ENCODE results near the gene KRTAP2-4.
"Not testable (repeated sequence)": the region's sequence is repeated elsewhere in the genome, so short reads cannot be mapped to it uniquely, and the experiment has no call there.

The KRTAP2-4 gene

DNA sequence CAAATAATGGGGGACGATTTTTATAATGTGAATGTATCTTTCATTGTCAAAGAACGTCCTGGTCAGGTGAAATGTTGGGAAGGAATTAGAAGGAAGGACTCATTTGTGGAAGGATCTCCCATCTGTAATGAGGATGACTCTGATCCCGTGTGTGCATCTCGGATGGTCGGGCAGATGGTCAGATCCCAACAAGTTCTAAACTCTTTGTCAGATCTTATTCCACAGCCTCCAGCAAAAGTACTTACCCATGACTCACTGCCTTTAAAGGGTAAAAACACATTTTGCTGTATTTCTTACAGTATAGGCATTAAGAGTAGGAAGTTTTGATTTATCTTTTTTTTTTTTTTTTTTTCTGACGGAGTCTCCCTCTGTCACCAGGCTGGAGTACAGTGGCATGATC, 32.8 kb upstream of the KRTAP2-4 start:
- Histone ChIP-seq H3K9ac (ENCODE audit: low read length) (no peak overlapping the region), H3K4me3 (ENCODE audit: low read depth, low read length) (no peak overlapping the region), H3K9me3 (ENCODE audit: control insufficient read depth, insufficient read depth, low read depth, low read length) (peaks cover 6% of the 10 kb centered on the region), H3K36me3 (ENCODE audit: control insufficient read depth, insufficient read depth, low read length) (no peaks in the 10 kb centered on the region), H3K4me1 (ENCODE audit: control insufficient read depth, insufficient read depth, low read length) (no peaks in the 10 kb centered on the region), H3K27me3 (ENCODE audit: control insufficient read depth, insufficient read depth, low read length) (no peaks in the 10 kb centered on the region), H3K27ac (ENCODE audit: low read depth, low read length) (no peak overlapping the region)

DNA sequence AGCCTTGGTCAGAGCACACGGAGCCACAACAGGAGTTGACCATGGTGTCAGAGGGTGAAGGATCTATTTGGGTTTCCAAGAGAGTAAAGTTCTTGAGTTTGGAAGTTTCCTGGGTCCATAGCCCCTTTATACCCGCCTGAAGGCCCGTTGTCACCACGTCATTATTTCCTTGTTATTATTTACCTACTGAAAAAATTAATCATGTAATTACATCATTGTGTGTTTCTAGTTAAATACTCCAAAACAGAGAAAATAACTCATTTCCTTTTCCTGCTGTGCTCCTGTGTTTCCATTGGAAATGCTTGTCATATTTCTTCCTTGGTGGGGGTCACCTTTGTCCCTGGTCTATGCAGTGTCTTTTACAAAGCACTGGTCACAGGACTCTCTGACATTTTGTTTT, 32.4 kb upstream of the KRTAP2-4 start, which contains the start of gene KRTAP4-8:
TSS of gene KRTAP4-8 (minus strand) at position 101 of the 400 bp plus-strand sequence. CDS start at position 43, 58 bp downstream.
- H3K4me1 ChIP-seq (ENCODE audit: control insufficient read depth, insufficient read depth, low read length), result no peaks in the 10 kb centered on the region
- no peak within 1 kb of the TSS for H3K4me3 ChIP-seq (ENCODE audit: low read depth, low read length)
- H3K27me3 ChIP-seq (ENCODE audit: control insufficient read depth, insufficient read depth, low read length), result no peaks in the 10 kb centered on the region
- H3K36me3 ChIP-seq (ENCODE audit: control insufficient read depth, insufficient read depth, low read length), result no peaks in the 10 kb centered on the region
- no peak within 1 kb of the TSS for H3K27ac ChIP-seq (ENCODE audit: low read depth, low read length)
- peaks cover 6% of the 10 kb centered on the region for H3K9me3 ChIP-seq (ENCODE audit: control insufficient read depth, insufficient read depth, low read depth, low read length)
- H3K9ac ChIP-seq (ENCODE audit: low read length), result no peak within 1 kb of the TSS

DNA sequence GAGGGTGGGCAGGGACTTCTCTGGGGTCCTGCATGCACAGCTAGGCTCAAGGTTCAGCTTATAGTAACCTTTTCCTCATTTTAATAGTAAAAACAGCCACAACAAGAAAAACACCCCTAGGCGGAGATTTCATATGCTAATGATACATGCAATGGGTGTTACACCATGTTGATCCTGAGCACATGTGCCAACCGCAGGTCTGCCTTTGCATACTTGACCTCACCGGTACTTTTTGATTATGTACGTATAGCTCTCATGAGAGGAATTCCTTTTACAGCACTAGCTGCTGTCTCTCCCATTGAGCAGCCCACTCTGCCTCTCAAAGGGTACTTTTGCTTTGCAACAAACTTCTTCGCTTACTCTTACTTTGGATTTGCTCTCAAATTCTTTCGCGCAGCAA, 30.4 kb upstream of the KRTAP2-4 start:
- Histone ChIP-seq H3K27me3 (ENCODE audit: control insufficient read depth, insufficient read depth, low read length) (no peaks in the 10 kb centered on the region), H3K9ac (ENCODE audit: low read length) (no peak overlapping the region), H3K4me3 (ENCODE audit: low read depth, low read length) (no peak overlapping the region), H3K4me1 (ENCODE audit: control insufficient read depth, insufficient read depth, low read length) (no peaks in the 10 kb centered on the region), H3K27ac (ENCODE audit: low read depth, low read length) (no peak overlapping the region), H3K36me3 (ENCODE audit: control insufficient read depth, insufficient read depth, low read length) (no peaks in the 10 kb centered on the region), H3K9me3 (ENCODE audit: control insufficient read depth, insufficient read depth, low read depth, low read length) (peaks cover 11% of the 10 kb centered on the region)

DNA sequence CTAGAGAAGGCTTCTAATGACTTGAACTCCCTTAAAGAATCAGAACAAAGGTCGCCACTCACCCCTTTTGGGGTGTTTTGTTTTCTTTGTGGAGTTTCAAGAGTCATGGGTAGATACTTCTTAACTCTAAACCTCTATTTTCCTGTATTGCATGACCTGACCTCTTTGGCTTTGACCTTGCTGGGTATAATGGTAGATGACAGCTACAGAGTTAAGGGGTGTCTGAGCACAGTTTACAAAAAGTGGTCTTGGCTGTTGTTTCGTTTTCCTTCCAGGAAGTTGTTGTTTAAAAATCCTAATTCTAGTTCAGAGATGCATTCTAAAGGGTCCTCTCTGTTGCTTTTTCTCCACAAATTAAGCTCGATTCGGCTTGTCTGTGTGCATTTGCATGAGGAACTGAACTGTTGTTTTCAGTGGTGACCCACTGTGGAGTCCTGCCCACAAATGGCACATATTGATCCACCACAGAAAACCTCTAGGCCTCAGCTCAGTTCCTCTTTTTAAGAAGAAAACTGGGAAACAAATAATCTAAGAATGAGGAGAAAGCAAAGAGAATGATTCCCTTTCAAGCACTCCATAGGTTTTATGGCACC, 23.2 kb upstream of the KRTAP2-4 start:
- not testable (repeated sequence) for H3K4me3 ChIP-seq (ENCODE audit: low read depth, low read length); H3K27me3 ChIP-seq (ENCODE audit: control insufficient read depth, insufficient read depth, low read length); H3K4me1 ChIP-seq (ENCODE audit: control insufficient read depth, insufficient read depth, low read length); H3K9ac ChIP-seq (ENCODE audit: low read length); H3K9me3 ChIP-seq (ENCODE audit: control insufficient read depth, insufficient read depth, low read depth, low read length); H3K27ac ChIP-seq (ENCODE audit: low read depth, low read length); H3K36me3 ChIP-seq (ENCODE audit: control insufficient read depth, insufficient read depth, low read length)

DNA sequence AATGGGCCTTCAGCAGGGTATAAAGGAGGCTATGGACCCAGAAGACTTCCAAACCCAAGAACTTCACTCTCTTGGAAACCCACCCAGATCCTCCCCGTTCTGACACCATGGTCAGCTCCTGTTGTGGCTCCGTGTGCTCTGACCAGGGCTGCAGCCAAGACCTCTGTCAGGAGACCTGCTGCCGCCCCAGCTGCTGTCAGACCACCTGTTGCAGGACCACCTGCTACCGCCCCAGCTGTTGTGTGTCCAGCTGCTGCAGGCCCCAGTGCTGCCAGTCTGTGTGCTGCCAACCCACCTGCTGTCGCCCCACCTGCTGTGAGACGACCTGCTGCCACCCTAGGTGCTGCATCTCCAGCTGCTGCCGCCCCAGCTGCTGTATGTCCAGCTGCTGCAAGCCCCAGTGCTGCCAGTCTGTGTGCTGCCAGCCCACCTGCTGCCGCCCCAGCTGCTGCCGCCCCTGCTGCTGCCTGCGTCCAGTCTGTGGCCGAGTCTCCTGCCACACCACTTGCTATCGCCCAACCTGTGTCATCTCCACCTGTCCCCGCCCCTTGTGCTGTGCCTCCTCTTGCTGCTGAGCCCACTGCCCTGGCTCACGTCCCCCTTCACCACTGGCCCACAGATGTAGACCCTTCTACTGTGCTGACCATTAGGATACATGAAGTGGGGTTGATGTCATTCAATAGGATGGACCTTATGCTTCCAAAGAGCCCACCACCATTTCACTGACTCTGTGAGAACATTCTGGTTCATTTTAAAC, 18.6 kb upstream of the KRTAP2-4 start, which contains the start of gene KRTAP4-7:
TSS of gene KRTAP4-7 (plus strand) at position 51 of the 757 bp plus-strand sequence. CDS start at position 108, 57 bp downstream.
- H3K36me3 ChIP-seq (ENCODE audit: control insufficient read depth, insufficient read depth, low read length); H3K9ac ChIP-seq (ENCODE audit: low read length); H3K4me1 ChIP-seq (ENCODE audit: control insufficient read depth, insufficient read depth, low read length); H3K27me3 ChIP-seq (ENCODE audit: control insufficient read depth, insufficient read depth, low read length); H3K9me3 ChIP-seq (ENCODE audit: control insufficient read depth, insufficient read depth, low read depth, low read length); H3K27ac ChIP-seq (ENCODE audit: low read depth, low read length); H3K4me3 ChIP-seq (ENCODE audit: low read depth, low read length): not testable (repeated sequence)

DNA sequence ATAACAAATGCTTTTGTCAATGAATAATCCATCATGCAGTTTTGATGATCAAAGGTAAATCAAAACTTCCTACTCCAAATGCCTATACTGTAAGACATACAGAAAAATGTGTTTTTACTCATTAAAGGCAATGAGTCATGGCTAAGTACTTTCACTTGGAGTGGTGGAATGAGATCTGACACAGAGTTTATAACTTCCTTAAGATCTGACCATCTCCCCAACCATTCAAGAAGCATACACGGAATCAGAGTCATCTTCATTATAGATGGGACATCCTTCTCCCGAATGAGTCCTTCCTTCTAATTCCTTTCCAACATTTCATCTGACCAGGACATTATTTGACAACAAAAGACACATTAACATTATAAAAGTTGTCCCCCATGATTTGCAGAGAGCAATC, 17.7 kb upstream of the KRTAP2-4 start:
- H3K27ac ChIP-seq (ENCODE audit: low read depth, low read length); H3K27me3 ChIP-seq (ENCODE audit: control insufficient read depth, insufficient read depth, low read length); H3K36me3 ChIP-seq (ENCODE audit: control insufficient read depth, insufficient read depth, low read length); H3K9ac ChIP-seq (ENCODE audit: low read length); H3K9me3 ChIP-seq (ENCODE audit: control insufficient read depth, insufficient read depth, low read depth, low read length); H3K4me1 ChIP-seq (ENCODE audit: control insufficient read depth, insufficient read depth, low read length); H3K4me3 ChIP-seq (ENCODE audit: low read depth, low read length): not testable (repeated sequence)

DNA sequence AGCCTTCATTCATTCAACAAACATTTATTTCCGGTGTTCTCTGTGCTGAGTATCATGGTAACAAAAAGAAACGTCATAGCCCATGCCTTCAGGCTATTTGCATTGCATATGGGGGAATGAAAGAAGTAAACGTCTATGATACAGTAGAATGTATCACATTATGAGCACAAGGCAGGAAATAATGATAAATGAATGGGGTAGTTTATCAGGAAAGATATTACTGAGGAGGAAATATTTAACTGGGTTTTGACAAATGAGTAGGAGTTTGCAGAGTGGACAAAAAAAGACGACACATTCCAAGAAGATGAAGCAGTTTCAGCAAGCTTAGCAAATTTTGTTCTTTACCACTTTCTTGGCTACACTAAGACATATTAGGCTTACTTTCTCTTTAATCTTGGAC, 16.9 kb upstream of the KRTAP2-4 start:
- Histone ChIP-seq H3K27ac (ENCODE audit: low read depth, low read length) (no peak overlapping the region), H3K36me3 (ENCODE audit: control insufficient read depth, insufficient read depth, low read length) (no peaks in the 10 kb centered on the region)

DNA sequence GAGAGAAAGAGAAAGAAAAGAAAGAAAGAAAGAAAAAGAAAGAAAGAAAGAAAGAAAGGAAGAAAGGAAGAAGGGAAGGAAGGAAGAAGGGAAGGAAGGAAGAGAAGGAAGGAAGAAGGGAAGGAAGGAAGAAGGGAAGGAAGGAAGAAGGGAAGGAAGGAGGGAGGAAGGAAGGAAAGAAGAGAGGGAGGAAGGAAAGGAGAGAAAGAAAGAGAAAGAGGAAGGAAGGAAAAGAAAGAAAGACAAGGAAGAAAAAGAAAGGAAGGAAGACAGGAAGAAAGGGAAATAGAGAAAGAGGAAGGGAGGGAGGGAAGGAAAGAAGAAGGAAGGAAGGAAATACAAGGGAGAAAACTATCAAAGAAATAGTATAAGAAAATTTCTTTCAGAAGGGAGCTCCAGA, 11.1 kb upstream of the KRTAP2-4 start:
- Histone ChIP-seq H3K9ac (ENCODE audit: low read length) (no peak overlapping the region), H3K9me3 (ENCODE audit: control insufficient read depth, insufficient read depth, low read depth, low read length) (no peaks in the 10 kb centered on the region), H3K27ac (ENCODE audit: low read depth, low read length) (no peak overlapping the region), H3K4me3 (ENCODE audit: low read depth, low read length) (no peak overlapping the region), H3K36me3 (ENCODE audit: control insufficient read depth, insufficient read depth, low read length) (no peaks in the 10 kb centered on the region), H3K4me1 (ENCODE audit: control insufficient read depth, insufficient read depth, low read length) (no peaks in the 10 kb centered on the region), H3K27me3 (ENCODE audit: control insufficient read depth, insufficient read depth, low read length) (no peaks in the 10 kb centered on the region)

More for the DNA sequence above, 16.9 kb upstream of the KRTAP2-4 start:
- Histone ChIP-seq H3K4me3 (ENCODE audit: low read depth, low read length) (no peak overlapping the region), H3K4me1 (ENCODE audit: control insufficient read depth, insufficient read depth, low read length) (no peaks in the 10 kb centered on the region), H3K27me3 (ENCODE audit: control insufficient read depth, insufficient read depth, low read length) (no peaks in the 10 kb centered on the region), H3K9me3 (ENCODE audit: control insufficient read depth, insufficient read depth, low read depth, low read length) (no peaks in the 10 kb centered on the region), H3K9ac (ENCODE audit: low read length) (no peak overlapping the region)

DNA sequence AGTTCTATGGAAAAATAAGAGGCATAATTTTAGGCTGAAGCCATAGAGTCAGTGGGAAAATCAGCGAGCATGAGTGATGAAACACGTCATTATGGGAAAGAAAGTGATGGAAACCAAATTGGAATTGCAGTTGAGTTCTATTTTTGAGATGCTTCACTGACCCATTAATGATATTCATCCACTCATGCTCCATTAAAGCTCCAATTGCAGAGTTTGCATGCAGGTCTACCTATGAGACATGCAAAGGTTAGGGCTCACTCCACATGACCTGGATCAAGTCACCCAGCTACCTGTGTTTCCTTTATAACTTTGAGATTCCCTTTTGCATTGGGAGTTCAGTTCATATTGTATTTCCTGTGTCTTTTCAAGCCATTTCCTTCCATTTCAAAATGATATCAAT, 8.0 kb upstream of the KRTAP2-4 start:
- H3K9me3 ChIP-seq (ENCODE audit: control insufficient read depth, insufficient read depth, low read depth, low read length), result no peaks in the 10 kb centered on the region
- no peaks in the 10 kb centered on the region for H3K4me1 ChIP-seq (ENCODE audit: control insufficient read depth, insufficient read depth, low read length)
- no peaks in the 10 kb centered on the region for H3K36me3 ChIP-seq (ENCODE audit: control insufficient read depth, insufficient read depth, low read length)
- no peaks in the 10 kb centered on the region for H3K27me3 ChIP-seq (ENCODE audit: control insufficient read depth, insufficient read depth, low read length)
- no peak overlapping the region for H3K27ac ChIP-seq (ENCODE audit: low read depth, low read length)
- no peak overlapping the region for H3K4me3 ChIP-seq (ENCODE audit: low read depth, low read length)
- H3K9ac ChIP-seq (ENCODE audit: low read length), result no peak overlapping the region

DNA sequence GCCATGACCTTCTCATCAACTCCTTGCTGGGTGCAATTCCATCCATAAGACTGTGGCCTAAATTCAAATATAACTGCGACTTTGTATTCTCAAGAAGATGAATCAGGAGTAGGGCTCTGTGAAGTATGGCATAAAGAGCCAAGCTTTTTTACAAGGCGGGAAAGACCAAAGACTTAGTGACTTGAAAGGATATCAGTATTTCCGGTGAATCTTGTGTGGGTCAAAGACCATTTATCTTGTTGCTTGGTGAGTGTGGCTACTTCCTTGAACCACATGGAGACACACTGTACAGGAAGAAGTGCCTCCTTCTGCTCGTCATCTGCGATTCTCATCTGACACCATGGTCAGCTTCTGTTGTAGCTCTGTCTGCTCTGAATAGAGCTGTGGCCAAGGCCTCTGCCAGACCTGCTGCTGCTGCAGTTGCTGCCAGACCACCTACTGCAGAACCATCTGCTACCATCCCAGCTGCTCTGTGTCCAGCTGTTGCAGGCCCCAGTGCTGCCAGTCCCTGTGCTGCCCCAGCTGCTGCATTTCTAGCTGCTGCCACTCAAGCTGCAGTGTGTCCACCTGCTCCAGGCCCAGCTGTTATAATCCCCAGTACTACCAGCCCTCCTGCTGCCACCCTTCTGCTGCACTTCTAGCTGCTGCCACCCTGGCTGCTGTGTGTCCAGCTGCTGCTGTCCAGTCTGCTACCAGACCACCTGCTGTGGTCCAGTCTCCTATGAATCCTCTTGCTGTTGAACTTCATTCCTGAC, 6.1 kb upstream of the KRTAP2-4 start:
- Histone ChIP-seq H3K27me3 (ENCODE audit: control insufficient read depth, insufficient read depth, low read length) (no peaks in the 10 kb centered on the region), H3K4me1 (ENCODE audit: control insufficient read depth, insufficient read depth, low read length) (no peaks in the 10 kb centered on the region), H3K4me3 (ENCODE audit: low read depth, low read length) (no peak overlapping the region), H3K36me3 (ENCODE audit: control insufficient read depth, insufficient read depth, low read length) (no peaks in the 10 kb centered on the region), H3K9me3 (ENCODE audit: control insufficient read depth, insufficient read depth, low read depth, low read length) (no peaks in the 10 kb centered on the region), H3K9ac (ENCODE audit: low read length) (no peak overlapping the region), H3K27ac (ENCODE audit: low read depth, low read length) (no peak overlapping the region)

DNA sequence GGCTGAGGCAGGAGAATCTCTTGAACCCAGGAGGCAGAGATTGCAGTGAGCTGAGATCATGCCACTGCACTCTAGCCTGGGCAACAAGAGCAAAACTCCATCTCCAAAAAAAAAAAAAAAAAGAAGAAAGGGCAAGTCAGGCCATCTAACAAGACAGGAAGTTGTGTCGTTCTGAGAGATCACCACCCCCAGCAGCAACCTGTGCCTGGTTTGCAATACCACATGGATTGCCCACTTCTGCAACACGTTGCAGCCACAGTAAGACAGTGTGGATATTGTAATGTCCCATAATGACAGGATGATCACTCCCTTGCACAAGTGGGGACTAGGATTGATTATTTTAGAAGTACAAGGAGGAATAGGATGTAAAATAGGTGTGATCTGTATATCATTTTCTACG, 3.4 kb upstream of the KRTAP2-4 start:
- H3K9ac ChIP-seq (ENCODE audit: low read length), result no peak overlapping the region
- no peak overlapping the region for H3K4me3 ChIP-seq (ENCODE audit: low read depth, low read length)
- H3K4me1 ChIP-seq (ENCODE audit: control insufficient read depth, insufficient read depth, low read length), result no peaks in the 10 kb centered on the region
- H3K27ac ChIP-seq (ENCODE audit: low read depth, low read length), result no peak overlapping the region
- H3K27me3 ChIP-seq (ENCODE audit: control insufficient read depth, insufficient read depth, low read length), result no peaks in the 10 kb centered on the region
- no peaks in the 10 kb centered on the region for H3K36me3 ChIP-seq (ENCODE audit: control insufficient read depth, insufficient read depth, low read length)
- H3K9me3 ChIP-seq (ENCODE audit: control insufficient read depth, insufficient read depth, low read depth, low read length), result no peaks in the 10 kb centered on the region

Data from HUES6 (cell line).